ENCODE data around the gene PDE4B.

- no peak for TF ChIP-seq EZH2 (IDR thresholded peaks at IDR 0.05; ENCODE audit: borderline replicate concordance, insufficient read depth, low read length, poor library complexity, severe bottlenecking)
- no peak for TF ChIP-seq POLR2AphosphoS5 (IDR thresholded peaks at IDR 0.05)
- no peak for TF ChIP-seq CTCF (IDR thresholded peaks at IDR 0.05; ENCODE audit: poor library complexity, severe bottlenecking)
- no peak for TF ChIP-seq MXI1 (conservative IDR thresholded peaks at IDR 0.05; ENCODE audit: poor library complexity, severe bottlenecking)
- TF ChIP-seq TAF1 (IDR thresholded peaks at IDR 0.05; ENCODE audit: low read depth), result no peak
- no peak for TF ChIP-seq EP300 (conservative IDR thresholded peaks at IDR 0.05; ENCODE audit: poor library complexity, severe bottlenecking)
- TF ChIP-seq REST (IDR thresholded peaks at IDR 0.05; ENCODE audit: borderline replicate concordance), result no peak
- TF ChIP-seq RAD21 (conservative IDR thresholded peaks at IDR 0.05), result no peak
These were observed 96.7 kb downstream of the PDE4B start for GRCh38 chr1:65889441-65889840.

Measured in neural cell (in vitro differentiated cells).